Measurements from ENCODE around the gene WNT8B.

WNT8B gene

DNA sequence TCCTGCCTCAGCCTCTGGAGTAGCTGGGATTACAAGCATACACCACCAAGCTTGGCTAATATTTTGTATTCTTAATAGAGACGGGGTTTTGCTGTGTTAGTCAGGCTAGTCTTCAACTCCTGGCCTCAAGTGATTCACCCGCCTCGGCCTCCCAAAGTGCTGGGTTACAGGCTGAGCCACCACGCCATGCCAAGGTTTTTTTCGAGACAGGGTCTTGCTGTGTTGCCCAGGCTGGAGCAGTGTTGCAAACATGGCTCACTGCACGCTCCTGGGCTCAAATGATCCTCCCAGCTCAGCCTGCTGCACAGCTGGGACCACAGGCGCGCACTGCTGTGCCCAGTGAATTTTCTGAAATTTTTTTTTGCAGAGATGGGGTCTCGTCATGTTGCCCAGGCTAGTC is 60.1 kb downstream of the WNT8B start:
- Histone ChIP-seq H3K9ac (ENCODE audit: low read depth, low read length) (no peak overlapping the region), H3K36me3 (ENCODE audit: control insufficient read depth, insufficient read depth, low read length) (peaks cover 26% of the 10 kb centered on the region), H3K27me3 (ENCODE audit: control insufficient read depth, insufficient read depth, low read length) (peaks cover 18% of the 10 kb centered on the region), H3K4me3 (ENCODE audit: low read depth, low read length) (no peak overlapping the region), H3K4me1 (ENCODE audit: control insufficient read depth, insufficient read depth, low read length) (no peaks in the 10 kb centered on the region), H3K9me3 (ENCODE audit: control insufficient read depth, insufficient read depth, low read length) (no peaks in the 10 kb centered on the region)

DNA sequence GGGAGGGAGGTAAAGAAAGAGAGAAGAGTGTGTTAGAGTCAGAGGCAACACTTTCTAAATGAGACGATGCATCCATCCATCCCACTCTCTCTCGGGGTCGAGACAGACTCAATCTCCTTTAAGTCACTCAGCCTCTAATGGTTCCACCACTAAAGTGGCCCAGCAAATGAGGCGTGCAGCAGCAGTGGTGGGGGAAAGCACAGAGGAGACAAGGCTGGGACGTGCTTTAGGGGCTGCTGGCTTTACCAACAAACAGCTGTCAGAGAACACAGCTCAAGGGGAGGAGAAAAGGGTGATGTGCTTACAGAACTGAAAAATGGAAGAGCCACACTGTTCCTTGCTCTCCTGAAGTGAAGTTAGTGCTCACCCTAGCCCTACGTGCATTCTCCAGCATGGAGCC is 61.4 kb downstream of the WNT8B start:
- Histone ChIP-seq H3K4me1 (ENCODE audit: control insufficient read depth, insufficient read depth, low read length) (peaks cover 4% of the 10 kb centered on the region), H3K27me3 (ENCODE audit: control insufficient read depth, insufficient read depth, low read length) (peaks cover 15% of the 10 kb centered on the region), H3K4me3 (ENCODE audit: low read depth, low read length) (no peak overlapping the region), H3K36me3 (ENCODE audit: control insufficient read depth, insufficient read depth, low read length) (peaks cover 26% of the 10 kb centered on the region), H3K9ac (ENCODE audit: low read depth, low read length) (no peak overlapping the region), H3K9me3 (ENCODE audit: control insufficient read depth, insufficient read depth, low read length) (no peaks in the 10 kb centered on the region)

DNA sequence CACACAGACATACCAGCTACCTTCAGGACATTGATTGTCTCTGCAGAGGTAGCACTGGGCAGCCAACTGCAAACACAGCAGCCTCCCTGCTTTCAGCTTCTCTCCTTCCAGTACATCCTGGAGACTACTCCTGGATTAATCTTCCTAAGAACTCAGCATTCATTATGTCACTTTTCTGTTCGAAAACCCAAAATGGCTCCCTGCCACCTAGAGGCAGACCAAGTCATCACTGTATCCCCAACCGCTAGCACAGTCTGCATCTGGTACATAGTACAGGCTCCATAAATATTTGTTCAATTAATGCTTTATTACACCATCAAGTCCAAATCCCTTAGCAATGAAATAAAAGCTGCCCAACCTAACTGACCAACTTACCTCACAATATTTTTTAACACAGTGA is 61.8 kb downstream of the WNT8B start:
- H3K4me1 ChIP-seq (ENCODE audit: control insufficient read depth, insufficient read depth, low read length) = peaks cover 4% of the 10 kb centered on the region
- peaks cover 15% of the 10 kb centered on the region for H3K27me3 ChIP-seq (ENCODE audit: control insufficient read depth, insufficient read depth, low read length)
- no peaks in the 10 kb centered on the region for H3K9me3 ChIP-seq (ENCODE audit: control insufficient read depth, insufficient read depth, low read length)
- no peak overlapping the region for H3K4me3 ChIP-seq (ENCODE audit: low read depth, low read length)
- H3K9ac ChIP-seq (ENCODE audit: low read depth, low read length) = no peak overlapping the region
- peaks cover 26% of the 10 kb centered on the region for H3K36me3 ChIP-seq (ENCODE audit: control insufficient read depth, insufficient read depth, low read length)

DNA sequence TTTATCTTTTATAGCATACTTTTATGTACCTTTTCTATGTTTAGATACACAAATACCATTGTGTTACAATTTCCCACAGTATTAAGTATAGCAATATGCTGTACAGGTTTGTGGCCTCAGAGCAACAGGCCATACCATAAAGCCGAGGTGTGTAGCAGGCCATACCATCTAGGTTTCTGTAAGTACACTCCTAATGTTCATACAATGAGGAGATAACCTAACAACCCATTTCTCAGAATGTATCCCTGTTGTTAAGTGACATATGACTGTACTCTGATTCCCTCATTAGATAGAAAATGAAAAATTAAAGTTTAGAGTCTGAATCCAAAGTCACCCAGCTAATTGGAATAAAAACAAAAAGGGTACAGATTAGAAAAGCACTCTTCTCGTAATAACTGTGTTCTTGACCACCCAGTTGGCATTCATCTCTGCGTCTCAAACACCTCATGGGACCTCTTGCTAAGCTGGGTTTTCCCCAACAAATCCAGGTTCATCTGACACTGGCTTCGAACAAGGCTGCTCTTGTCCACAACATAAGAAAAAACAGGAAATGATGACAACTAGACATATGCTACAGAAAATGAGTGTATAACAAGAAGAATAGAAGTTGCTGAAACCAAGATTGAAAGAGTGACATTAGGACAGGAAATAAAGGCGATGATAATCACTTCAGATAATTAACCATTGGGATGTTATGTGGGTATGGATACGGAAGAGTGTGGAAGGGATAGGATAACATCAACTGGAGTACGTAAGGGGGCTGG is 65.5 kb downstream of the WNT8B start:
- no peaks in the 10 kb centered on the region for H3K27me3 ChIP-seq (ENCODE audit: control insufficient read depth, insufficient read depth, low read length)
- peaks cover 26% of the 10 kb centered on the region for H3K36me3 ChIP-seq (ENCODE audit: control insufficient read depth, insufficient read depth, low read length)
- H3K9ac ChIP-seq (ENCODE audit: low read depth, low read length) = no peak overlapping the region
- H3K4me3 ChIP-seq (ENCODE audit: low read depth, low read length) = peak overlapping the region; percentile 98
- peaks cover 4% of the 10 kb centered on the region for H3K4me1 ChIP-seq (ENCODE audit: control insufficient read depth, insufficient read depth, low read length)
- H3K9me3 ChIP-seq (ENCODE audit: control insufficient read depth, insufficient read depth, low read length) = no peaks in the 10 kb centered on the region

DNA sequence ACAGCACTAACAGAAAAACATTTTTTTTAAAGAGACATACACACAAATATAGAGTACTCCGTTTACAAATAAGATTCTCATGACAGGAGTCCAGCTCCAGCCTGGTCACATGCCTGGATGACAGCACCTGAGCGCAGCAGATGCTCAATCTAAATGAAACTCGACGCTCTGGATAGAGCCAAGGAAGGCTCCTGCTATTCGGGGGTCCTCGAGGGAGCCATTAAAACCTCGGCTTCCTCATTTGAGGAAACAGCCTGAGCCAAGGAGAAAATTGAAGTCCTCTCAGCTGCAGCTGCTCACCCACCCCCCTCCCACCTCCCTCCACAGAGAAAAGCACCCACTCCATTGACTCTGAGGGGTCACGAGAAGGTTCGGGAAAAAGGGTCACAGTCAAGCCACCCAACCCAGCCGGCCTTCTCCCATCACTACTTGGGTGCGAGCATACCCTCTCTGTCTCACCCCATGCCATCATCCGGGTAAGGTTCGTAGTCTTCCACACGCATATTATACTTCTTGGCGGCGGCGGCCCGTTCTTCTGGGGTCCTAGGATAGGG is 66.2 kb downstream of the WNT8B start:
- Histone ChIP-seq H3K9ac (ENCODE audit: low read depth, low read length) (peak overlapping the region; percentile 67), H3K27me3 (ENCODE audit: control insufficient read depth, insufficient read depth, low read length) (no peaks in the 10 kb centered on the region), H3K4me3 (ENCODE audit: low read depth, low read length) (peak overlapping the region; percentile 98), H3K36me3 (ENCODE audit: control insufficient read depth, insufficient read depth, low read length) (peaks cover 21% of the 10 kb centered on the region), H3K9me3 (ENCODE audit: control insufficient read depth, insufficient read depth, low read length) (no peaks in the 10 kb centered on the region), H3K4me1 (ENCODE audit: control insufficient read depth, insufficient read depth, low read length) (peaks cover 4% of the 10 kb centered on the region)

DNA sequence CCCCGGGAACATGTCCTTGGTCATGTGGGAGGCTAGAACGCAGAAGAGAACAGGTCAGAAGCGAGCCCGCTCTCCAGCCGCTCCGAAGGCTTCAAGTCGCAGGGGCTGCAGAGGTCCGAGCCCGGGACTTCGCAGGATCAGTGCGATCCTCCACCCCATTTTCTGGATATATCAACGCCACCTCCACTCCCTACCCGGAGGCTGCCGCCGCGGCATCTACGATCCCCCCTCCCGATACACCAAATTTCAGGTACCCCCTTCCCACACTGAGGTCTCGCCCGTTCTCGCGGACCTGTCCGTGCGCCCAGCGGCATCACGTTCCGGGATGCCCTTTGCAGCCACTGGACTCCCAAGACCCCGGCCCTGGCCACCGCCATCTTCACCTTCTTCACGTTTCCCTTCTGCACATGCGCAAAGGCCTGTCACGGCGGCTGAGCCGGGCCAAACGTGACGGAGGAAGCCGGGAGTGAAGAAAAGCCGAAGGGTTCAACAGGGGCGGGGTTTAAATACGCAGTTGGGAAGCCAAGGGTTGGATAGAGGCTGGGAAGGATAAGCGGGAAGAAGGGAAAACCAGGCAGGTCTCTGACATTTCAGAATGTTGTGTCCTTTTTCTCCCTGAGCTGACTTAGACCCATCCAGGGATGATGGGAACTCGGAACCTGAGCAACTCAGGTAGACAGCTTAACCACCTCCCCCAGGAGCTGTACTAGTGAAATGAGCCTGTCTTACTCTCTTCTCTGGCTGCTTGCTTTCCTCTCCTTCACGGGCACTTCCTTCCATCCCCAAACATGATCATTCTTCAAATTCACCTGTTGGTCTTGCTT is 66.9 kb downstream of the WNT8B start, which contains the start of gene NDUFB8:
TSS of gene NDUFB8 (minus strand) at position 397 of the 824 bp plus-strand sequence. CDS start at position 377, 20 bp downstream.
- no peaks in the 10 kb centered on the region for H3K27me3 ChIP-seq (ENCODE audit: control insufficient read depth, insufficient read depth, low read length)
- H3K36me3 ChIP-seq (ENCODE audit: control insufficient read depth, insufficient read depth, low read length) = peaks cover 15% of the 10 kb centered on the region
- H3K4me1 ChIP-seq (ENCODE audit: control insufficient read depth, insufficient read depth, low read length) = peaks cover 4% of the 10 kb centered on the region
- no peaks in the 10 kb centered on the region for H3K9me3 ChIP-seq (ENCODE audit: control insufficient read depth, insufficient read depth, low read length)
- H3K4me3 ChIP-seq (ENCODE audit: low read depth, low read length) = peak within 1 kb of the TSS; percentile 98
- H3K9ac ChIP-seq (ENCODE audit: low read depth, low read length) = peak within 1 kb of the TSS; percentile 67

DNA sequence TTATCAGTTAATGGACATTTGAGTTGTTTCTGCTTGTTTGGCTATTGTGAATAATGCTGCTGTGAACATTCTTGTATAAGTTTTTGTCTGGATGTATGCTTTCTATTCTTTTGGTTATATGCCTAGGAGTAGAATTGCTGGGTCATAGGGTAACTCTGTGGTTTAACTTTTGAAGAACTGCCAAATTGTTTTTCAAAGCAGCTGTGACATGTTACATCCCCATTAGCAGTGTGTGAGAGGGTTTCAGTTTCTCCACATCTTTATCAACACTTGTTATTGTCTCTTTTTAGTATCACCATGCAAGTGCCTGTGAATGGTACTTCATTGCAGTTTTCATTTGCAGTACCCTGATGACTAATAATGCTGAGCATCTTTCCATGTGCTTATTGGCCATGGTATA is 69.0 kb downstream of the WNT8B start:
- peaks cover under 1% of the 10 kb centered on the region for H3K36me3 ChIP-seq (ENCODE audit: control insufficient read depth, insufficient read depth, low read length)
- H3K4me1 ChIP-seq (ENCODE audit: control insufficient read depth, insufficient read depth, low read length) = peaks cover 4% of the 10 kb centered on the region
- H3K4me3 ChIP-seq (ENCODE audit: low read depth, low read length) = no peak overlapping the region
- H3K9me3 ChIP-seq (ENCODE audit: control insufficient read depth, insufficient read depth, low read length) = no peaks in the 10 kb centered on the region
- no peaks in the 10 kb centered on the region for H3K27me3 ChIP-seq (ENCODE audit: control insufficient read depth, insufficient read depth, low read length)
- no peak overlapping the region for H3K9ac ChIP-seq (ENCODE audit: low read depth, low read length)

Data from iPS-15b (cell line).